ENCODE data around the gene CDKL4.
"Not testable (repeated sequence)": the region's sequence is repeated elsewhere in the genome, so short reads cannot be mapped to it uniquely, and the experiment has no call there.

Gene CDKL4

DNA sequence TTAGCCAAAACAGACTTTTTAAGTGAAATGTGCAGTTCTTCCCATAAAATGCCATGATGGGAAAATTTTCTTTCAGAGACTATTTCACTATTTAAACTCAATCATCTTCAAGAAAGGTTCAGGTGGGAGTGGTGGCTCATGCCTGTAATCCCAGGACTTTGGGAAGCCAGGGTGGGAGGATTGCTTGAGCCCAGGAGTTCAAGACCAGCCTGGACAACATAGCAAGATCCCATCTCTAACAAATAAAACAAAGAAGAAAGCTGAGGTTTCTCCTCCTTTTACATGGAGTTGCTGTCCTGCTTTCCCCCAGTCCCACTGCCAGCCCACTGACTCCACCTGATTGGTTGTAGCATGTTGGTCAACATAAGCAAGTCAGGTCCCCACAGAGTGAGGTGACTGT, 97.1 kb downstream of the CDKL4 start:
- TF ChIP-seq, protein P1, sequence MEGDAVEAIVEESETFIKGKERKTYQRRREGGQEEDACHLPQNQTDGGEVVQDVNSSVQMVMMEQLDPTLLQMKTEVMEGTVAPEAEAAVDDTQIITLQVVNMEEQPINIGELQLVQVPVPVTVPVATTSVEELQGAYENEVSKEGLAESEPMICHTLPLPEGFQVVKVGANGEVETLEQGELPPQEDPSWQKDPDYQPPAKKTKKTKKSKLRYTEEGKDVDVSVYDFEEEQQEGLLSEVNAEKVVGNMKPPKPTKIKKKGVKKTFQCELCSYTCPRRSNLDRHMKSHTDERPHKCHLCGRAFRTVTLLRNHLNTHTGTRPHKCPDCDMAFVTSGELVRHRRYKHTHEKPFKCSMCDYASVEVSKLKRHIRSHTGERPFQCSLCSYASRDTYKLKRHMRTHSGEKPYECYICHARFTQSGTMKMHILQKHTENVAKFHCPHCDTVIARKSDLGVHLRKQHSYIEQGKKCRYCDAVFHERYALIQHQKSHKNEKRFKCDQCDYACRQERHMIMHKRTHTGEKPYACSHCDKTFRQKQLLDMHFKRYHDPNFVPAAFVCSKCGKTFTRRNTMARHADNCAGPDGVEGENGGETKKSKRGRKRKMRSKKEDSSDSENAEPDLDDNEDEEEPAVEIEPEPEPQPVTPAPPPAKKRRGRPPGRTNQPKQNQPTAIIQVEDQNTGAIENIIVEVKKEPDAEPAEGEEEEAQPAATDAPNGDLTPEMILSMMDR (conservative IDR thresholded peaks at IDR 0.05), result no peak
- H3K27ac ChIP-seq, result no peak overlapping the region

DNA sequence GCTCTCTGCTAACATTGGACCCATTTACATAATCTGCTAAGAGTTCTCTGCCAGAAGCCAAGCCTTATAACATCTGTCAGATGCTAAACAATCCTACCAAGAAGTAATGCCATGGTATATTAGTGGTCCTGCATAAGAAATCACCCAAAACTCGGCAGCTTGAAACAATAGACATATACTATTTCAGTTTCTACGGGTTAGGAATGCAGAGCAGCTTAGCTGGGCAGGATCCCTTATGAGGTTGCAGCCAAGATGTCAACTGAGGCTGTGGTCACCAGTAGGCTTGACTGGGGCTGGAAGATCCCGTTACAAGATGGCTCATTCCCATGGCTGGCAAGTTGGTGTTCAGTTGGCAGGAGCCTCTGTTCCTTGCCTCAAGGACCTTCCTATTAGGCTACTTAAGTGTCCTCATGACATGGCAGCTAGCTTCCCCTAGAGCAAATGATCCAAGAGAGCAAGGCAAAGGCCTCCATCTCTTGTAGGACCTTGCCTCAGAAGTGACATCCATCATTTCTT, 97.8 kb downstream of the CDKL4 start:
- H3K27ac ChIP-seq, result no peak overlapping the region
- TF ChIP-seq, protein P1 (conservative IDR thresholded peaks at IDR 0.05), result no peak

DNA sequence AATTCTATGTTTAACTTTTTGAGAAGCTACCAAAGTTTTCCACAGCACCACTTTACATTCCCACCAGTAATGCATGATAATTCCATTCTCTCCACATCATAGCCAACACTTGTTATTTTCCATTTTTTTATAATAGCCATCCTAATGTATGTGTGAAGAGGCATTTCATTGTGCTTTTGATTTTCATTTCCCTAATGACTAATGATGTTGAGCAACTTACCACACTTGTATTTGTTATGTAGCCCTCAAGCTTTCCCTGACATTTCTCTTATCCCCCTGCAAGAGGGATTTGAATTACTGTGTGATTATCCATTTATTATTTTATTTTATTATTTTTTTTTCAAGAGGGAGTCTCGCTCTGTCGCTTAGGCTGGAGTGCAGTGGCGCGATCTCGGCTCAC, 99.4 kb downstream of the CDKL4 start:
- no peak overlapping the region for H3K27ac ChIP-seq
- TF ChIP-seq, protein P1 (conservative IDR thresholded peaks at IDR 0.05), result no peak

DNA sequence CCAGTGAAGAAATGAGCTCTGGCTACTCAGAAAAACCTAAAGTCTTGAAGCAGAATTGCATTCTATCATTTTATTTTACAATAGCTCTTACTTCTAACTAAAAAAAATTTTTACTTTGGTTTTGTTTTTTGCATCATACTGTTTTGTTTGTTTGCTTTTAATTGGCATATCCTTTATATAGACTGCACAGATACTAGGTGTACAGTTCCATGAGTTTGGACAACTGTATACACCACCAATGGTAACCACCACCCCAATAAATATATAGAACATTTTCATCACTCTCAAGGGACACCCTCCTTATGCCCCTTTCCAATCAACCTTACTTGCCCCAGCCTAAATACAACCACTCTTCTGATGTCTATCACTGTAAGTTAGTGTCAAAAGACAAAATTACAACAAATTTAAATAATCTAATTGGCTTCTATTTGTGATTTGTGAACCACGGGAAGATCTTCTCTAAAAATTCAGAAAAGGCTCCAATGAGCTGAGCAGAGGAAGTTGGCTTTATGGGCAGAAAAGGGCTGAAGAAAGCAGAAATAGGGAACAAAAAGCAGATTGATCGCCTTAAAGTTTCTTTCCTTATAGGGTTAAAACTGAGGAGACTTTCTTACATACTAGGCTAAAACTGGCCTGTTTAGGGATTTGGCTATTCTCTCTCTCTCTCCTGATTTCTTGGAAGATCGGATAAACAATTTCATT, 100.7 kb downstream of the CDKL4 start:
- TF ChIP-seq, protein P1 (conservative IDR thresholded peaks at IDR 0.05), result no peak
- H3K27ac ChIP-seq, result no peak overlapping the region

DNA sequence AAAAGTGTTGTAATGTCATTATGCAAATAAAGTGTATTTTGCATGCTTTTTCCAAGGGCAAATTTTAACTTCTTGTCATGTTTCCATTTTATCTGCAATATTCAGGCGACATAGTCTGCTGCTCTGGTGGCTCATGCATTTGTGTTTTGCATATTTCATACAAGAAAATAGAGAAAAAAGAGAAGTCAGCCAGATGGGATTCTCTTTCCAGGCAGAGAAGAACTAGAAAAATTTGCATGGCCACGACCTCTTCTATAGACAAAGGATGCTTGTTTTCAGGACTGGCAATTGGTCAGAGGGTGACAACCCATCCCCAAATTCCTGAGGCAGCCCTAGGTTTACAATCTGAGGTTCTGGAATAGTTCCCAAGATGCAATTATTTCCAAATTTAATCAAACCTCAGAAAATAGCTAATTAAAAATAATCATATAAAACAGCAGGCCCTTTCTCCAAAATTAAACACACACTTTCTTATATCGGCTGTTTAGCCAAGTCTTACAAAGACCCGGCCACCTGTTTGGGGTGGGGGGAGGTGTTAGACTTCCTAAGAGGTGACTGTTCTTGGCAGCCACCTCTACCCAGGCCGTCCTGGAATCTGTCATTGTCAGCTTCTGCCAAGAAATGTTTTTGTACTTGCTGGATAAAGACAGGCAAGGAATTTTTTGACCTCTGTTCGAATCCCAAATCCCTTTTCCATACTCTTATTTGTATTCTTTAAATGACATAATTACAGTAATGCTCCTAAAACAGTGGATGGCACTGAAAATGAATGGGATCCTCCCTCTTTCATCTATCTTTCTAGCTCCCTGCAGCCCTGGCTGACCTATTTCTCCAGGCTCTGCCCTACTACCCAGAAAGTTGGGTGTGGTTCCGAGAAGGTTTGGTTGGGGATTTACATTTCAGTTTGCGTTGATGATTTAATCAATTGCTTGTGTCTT, 102.2 kb downstream of the CDKL4 start:
- TF ChIP-seq, protein P1 (conservative IDR thresholded peaks at IDR 0.05), result no peak
- H3K27ac ChIP-seq, result no peak overlapping the region

DNA sequence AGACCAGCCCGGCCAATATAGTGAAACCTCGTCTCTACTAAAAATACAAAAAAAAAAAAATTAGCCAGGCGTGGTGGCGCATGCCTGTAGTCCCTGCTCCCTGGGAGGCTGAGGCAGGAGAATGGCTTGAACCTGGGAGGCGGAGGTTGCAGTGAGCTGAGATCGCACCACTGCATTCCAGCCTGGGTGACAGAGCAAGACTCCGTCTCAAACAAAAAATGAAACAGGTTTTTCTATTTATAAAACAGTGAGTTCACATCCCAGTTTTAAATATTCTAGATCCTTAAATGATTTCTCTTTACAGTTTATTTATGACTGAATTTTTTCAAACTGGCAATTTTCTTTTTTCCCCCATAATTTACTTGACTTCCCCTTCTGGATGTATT, 102.8 kb downstream of the CDKL4 start:
- not testable (repeated sequence) for H3K27ac ChIP-seq

DNA sequence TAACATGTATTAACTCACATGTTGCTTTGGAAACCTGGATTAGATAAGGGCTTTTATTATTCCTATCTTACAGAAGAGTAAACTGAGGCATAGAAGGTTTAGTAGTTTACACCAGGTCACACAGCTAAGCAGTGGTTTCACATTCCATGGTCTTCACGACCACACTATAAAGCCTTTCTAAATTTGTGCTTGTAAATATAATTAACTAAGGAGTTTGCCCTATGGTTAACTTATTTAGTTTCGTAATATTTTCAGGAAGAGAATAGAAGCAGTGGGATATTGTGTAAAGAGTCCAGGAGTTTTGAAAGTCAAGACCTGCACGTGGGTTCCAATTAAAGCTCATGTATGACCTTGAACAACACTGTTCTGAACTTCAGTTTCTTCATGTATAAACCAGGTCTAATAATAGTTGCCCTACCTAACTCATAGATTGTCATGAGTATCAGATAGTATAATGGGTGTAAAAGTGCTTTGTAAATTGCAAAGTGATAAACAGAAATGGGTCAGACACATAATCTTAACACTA, 103.4 kb downstream of the CDKL4 start:
- peak overlapping the region; percentile 2; the same call in 1 of the 2 replicates for H3K27ac ChIP-seq
- TF ChIP-seq, protein P1 (conservative IDR thresholded peaks at IDR 0.05), result no peak

All from VCaP (cell line).